Kidney epithelial cell (primary cell): ENCODE data around the gene EDNRB. TPM values are rescaled to one million over a fixed set of nuclear protein-coding genes. Genes with fewer than 3 reads are reported as not detected.

Experiments used
- DNase-seq: peaks from one replicate; pipeline ENCODE4 v3.0.0-alpha.2; 2010; ENCODE audit warnings: low read depth
- H3K27me3 ChIP-seq: 2 replicates; pipeline ENCODE4 v1.6.0; 2011; ENCODE audit warnings: low read length; ENCODE audit not compliant: control insufficient read depth, insufficient read depth
- H3K36me3 ChIP-seq: 2 replicates; pipeline ENCODE4 v1.5.1; 2011; ENCODE audit warnings: low read length; ENCODE audit not compliant: control insufficient read depth, insufficient read depth
- H3K4me3 ChIP-seq: 2 replicates; pipeline ENCODE4 v1.5.1; 2011; ENCODE audit warnings: low read depth, mild to moderate bottlenecking, control low read depth, low read length
- CTCF ChIP-seq: IDR thresholded peaks from 2 replicates; pipeline ENCODE4 v1.5.1; 2011; ENCODE audit warnings: mild to moderate bottlenecking, moderate library complexity, low read length, control low read depth, inconsistent platforms; ENCODE audit not compliant: insufficient read depth, poor library complexity, severe bottlenecking
- total RNA-seq: library from RNA; depleted of rRNA; stranded (reverse); fragments of >200 nt; gene quantifications from 2 replicates; pipeline ENCODE4 v1.2.3, GENCODE V29; 2015

EDNRB gene
- total RNA-seq, 1 donor from 2014 or later, result 0.75 TPM

DNA sequence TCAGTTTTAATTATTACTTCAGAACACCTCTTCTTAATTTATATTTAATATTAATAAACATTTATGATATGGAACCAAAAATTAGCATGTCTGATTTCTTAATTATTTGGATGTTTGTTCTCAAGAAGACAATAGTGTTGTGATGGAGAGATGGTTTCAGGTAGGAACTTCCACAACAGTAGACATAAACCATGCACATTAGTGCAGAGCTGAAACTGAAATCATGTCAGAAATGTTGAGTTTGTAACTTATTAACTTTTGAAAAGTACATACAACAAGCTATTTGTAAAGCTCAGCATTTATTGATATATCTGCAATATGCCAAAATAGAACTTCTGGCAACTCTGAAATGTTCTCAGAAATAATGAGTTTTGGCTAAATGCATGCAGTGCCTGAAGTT, 11.8 kb upstream of the EDNRB start:
- no peaks in the 10 kb centered on the region for H3K36me3 ChIP-seq
- no peak for TF ChIP-seq CTCF
- no peaks in the 10 kb centered on the region for H3K27me3 ChIP-seq
- no peak for DNase-seq
- no peak overlapping the region for H3K4me3 ChIP-seq

- Histone ChIP-seq H3K27me3 (no peaks in the 10 kb centered on the region), H3K36me3 (no peaks in the 10 kb centered on the region), H3K4me3 (no peak overlapping the region)
- TF ChIP-seq CTCF, result no peak
- DNase-seq, result no peak
Measured at GRCh38 chr13:77928909-77929308, 10.3 kb upstream of the EDNRB start.

- no peak for DNase-seq
- no peak for TF ChIP-seq CTCF
- Histone ChIP-seq H3K27me3 (no peaks in the 10 kb centered on the region), H3K36me3 (no peaks in the 10 kb centered on the region), H3K4me3 (no peak overlapping the region)
Measured at GRCh38 chr13:77925616-77926015, 7.0 kb upstream of the EDNRB start.

GRCh38 chr13:77919921-77920294, 1.3 kb upstream of the EDNRB start:
- no peak for TF ChIP-seq CTCF
- no peak for DNase-seq
- H3K27me3 ChIP-seq, result peaks cover 3% of the 10 kb centered on the region
- H3K36me3 ChIP-seq, result no peaks in the 10 kb centered on the region
- H3K4me3 ChIP-seq, result peak overlapping the region; percentile 42

- Histone ChIP-seq H3K4me3 (peak overlapping the region; percentile 42), H3K27me3 (peaks cover 3% of the 10 kb centered on the region), H3K36me3 (no peaks in the 10 kb centered on the region)
- DNase-seq, result no peak
- TF ChIP-seq CTCF, result no peak
Measured at GRCh38 chr13:77919246-77919920, 752 bp upstream of the EDNRB start.

DNA sequence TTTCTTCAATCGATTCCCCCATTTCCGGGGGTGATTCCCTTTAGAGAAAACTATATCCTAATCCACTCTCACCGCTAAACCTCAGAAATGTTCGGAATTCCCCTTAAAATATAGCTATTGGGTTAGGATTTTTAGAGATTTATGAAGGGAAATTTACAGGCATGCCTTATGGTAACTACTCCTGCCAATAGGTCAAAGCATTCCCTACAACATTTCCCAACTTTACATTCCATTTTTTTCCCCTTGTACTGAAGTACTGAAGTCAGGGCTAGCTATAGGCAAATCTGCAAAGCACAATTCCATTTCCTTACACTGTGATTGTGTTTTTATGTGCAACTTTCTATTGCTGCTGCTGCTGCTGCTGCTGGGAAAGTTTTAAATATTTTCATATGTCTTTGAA, 2.1 kb downstream of the EDNRB start:
- H3K27me3 ChIP-seq, result peaks cover 3% of the 10 kb centered on the region
- DNase-seq, result no peak
- no peak for TF ChIP-seq CTCF
- no peaks in the 10 kb centered on the region for H3K36me3 ChIP-seq
- no peak overlapping the region for H3K4me3 ChIP-seq
